Hepatocyte (in vitro differentiated cells): ENCODE data around the gene SCRN2.

Experiments used
- EZH2 ChIP-seq: fragments of 200-600 bp; sonication (generic); IDR thresholded peaks from 2 replicates; pipeline ENCODE4 v1.6.1; 2016; ENCODE audit warnings: antibody characterized with exemption, mild to moderate bottlenecking, borderline replicate concordance
- TF ChIP-seq, protein P1 (sequence below): fragments of 200-600 bp; sonication (generic); IDR thresholded peaks from 2 replicates; pipeline ENCODE4 v1.5.1; 2016; ENCODE audit warnings: antibody characterized with exemption, mild to moderate bottlenecking; ENCODE audit not compliant: poor library complexity

DNA sequence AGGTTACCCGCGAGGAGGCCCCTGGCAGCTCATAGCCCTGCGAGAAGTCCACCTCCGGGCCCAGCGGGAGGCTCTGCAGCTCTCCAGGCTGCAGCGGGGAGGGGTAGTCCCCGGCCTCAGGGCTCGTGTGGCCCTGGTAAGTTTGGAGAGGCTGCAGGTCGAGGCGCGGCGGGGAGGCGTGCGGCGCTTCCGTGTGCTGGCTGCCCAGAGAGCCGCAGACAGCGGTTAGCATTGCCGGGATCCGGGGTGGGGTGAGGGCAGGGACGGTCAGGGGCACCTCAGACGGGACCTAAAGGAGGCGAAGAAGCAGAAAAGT lies 7.1 kb upstream of the SCRN2 start:
- TF ChIP-seq, protein P1, sequence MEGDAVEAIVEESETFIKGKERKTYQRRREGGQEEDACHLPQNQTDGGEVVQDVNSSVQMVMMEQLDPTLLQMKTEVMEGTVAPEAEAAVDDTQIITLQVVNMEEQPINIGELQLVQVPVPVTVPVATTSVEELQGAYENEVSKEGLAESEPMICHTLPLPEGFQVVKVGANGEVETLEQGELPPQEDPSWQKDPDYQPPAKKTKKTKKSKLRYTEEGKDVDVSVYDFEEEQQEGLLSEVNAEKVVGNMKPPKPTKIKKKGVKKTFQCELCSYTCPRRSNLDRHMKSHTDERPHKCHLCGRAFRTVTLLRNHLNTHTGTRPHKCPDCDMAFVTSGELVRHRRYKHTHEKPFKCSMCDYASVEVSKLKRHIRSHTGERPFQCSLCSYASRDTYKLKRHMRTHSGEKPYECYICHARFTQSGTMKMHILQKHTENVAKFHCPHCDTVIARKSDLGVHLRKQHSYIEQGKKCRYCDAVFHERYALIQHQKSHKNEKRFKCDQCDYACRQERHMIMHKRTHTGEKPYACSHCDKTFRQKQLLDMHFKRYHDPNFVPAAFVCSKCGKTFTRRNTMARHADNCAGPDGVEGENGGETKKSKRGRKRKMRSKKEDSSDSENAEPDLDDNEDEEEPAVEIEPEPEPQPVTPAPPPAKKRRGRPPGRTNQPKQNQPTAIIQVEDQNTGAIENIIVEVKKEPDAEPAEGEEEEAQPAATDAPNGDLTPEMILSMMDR: no peak
- TF ChIP-seq EZH2: no peak
